ENCODE data around the gene NDE1.

DNA sequence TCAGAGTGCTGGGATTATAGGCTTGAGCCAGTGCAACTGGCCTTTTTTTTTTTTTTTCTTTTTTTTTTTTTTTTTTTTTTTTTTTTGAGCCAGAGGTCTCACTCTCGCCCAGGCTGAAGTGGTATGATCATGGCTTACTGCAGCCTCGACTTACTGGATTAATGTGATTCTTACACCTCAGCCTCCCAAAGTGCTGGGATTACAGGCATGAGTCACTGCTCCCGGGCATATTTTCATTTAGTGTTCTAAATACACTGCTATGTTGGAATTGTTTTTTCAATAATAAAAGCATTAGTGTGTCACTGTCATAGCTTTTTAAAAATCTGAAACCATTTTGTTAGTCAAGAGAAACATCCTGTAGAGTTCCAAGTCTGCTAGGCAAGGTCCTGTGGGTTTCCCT, 40.3 kb downstream of the NDE1 start:
- TF ChIP-seq, protein P1, sequence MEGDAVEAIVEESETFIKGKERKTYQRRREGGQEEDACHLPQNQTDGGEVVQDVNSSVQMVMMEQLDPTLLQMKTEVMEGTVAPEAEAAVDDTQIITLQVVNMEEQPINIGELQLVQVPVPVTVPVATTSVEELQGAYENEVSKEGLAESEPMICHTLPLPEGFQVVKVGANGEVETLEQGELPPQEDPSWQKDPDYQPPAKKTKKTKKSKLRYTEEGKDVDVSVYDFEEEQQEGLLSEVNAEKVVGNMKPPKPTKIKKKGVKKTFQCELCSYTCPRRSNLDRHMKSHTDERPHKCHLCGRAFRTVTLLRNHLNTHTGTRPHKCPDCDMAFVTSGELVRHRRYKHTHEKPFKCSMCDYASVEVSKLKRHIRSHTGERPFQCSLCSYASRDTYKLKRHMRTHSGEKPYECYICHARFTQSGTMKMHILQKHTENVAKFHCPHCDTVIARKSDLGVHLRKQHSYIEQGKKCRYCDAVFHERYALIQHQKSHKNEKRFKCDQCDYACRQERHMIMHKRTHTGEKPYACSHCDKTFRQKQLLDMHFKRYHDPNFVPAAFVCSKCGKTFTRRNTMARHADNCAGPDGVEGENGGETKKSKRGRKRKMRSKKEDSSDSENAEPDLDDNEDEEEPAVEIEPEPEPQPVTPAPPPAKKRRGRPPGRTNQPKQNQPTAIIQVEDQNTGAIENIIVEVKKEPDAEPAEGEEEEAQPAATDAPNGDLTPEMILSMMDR (IDR thresholded peaks at IDR 0.05), result no peak
- TF ChIP-seq POLR2AphosphoS5 (IDR thresholded peaks at IDR 0.05) (no peak), POLR2A (IDR thresholded peaks at IDR 0.05; ENCODE audit: low read depth) (no peak)

All from esophagus muscularis mucosa (tissue), 3 donors.